DOHH2 (cell line): Measurements from ENCODE around the gene TMEM87B.

ENCODE experiments used
- H3F3A ChIP-seq: fragments of 200-600 bp; sonication (generic), shearing (Covaris generic); 2 replicates; pipeline ENCODE4 v1.6.0; 2016; ENCODE audit warnings: antibody characterized with exemption, mild to moderate bottlenecking; ENCODE audit not compliant: control insufficient read depth, insufficient read depth
- H3K27ac ChIP-seq: fragments of 200-600 bp; sonication (generic); 2 replicates; pipeline ENCODE4 v1.5.1; 2014; ENCODE audit warnings: low read depth, mild to moderate bottlenecking, low read length, moderate library complexity
- H3K27me3 ChIP-seq: fragments of 200-600 bp; sonication (generic); 2 replicates; pipeline ENCODE4 v1.6.1; 2014; ENCODE audit warnings: mild to moderate bottlenecking, low read length, mixed read lengths; ENCODE audit not compliant: control insufficient read depth
- H3K36me3 ChIP-seq: fragments of 200-600 bp; sonication (generic); 2 replicates; pipeline ENCODE4 v1.6.1; 2014; ENCODE audit warnings: mild to moderate bottlenecking, low read length, moderate library complexity, mixed read lengths; ENCODE audit not compliant: control insufficient read depth
- H3K4me1 ChIP-seq: fragments of 200-600 bp; sonication (generic); 2 replicates; pipeline ENCODE4 v1.6.1; 2014; ENCODE audit warnings: mild to moderate bottlenecking, low read length, mixed read lengths; ENCODE audit not compliant: control insufficient read depth
- H3K4me2 ChIP-seq: fragments of 200-600 bp; sonication (generic); 2 replicates; pipeline ENCODE4 v1.6.0; 2014; ENCODE audit warnings: mild to moderate bottlenecking, low read length, moderate library complexity
- H3K4me3 ChIP-seq: fragments of 200-600 bp; sonication (generic); 2 replicates; pipeline ENCODE4 v1.5.1; 2014; ENCODE audit warnings: mild to moderate bottlenecking, low read length, mixed read lengths
- H3K79me2 ChIP-seq: fragments of 200-600 bp; sonication (generic); 2 replicates; pipeline ENCODE4 v1.6.1; 2014; ENCODE audit warnings: mild to moderate bottlenecking, low read length, mixed read lengths; ENCODE audit not compliant: control insufficient read depth
- H3K9me2 ChIP-seq: fragments of 200-600 bp; sonication (generic); replicated peaks from 2 replicates; pipeline ENCODE4 v1.6.1; 2014; ENCODE audit warnings: mild to moderate bottlenecking, low read length, mixed read lengths; ENCODE audit not compliant: control insufficient read depth
- H3K9me3 ChIP-seq: fragments of 200-600 bp; sonication (generic); 2 replicates; pipeline ENCODE4 v1.6.1; 2014; ENCODE audit warnings: antibody characterized with exemption, low read length, mixed read lengths; ENCODE audit not compliant: control insufficient read depth, insufficient read depth
- H4K20me1 ChIP-seq: fragments of 200-600 bp; sonication (generic); 2 replicates; pipeline ENCODE4 v1.6.0; 2014; ENCODE audit warnings: low read depth, mild to moderate bottlenecking, antibody characterized with exemption, low read length, moderate library complexity; ENCODE audit not compliant: control insufficient read depth, insufficient read depth
- CTCF ChIP-seq: fragments of 200-600 bp; sonication (generic); IDR thresholded peaks from one replicate; pipeline ENCODE4 v1.5.1; 2014; ENCODE audit warnings: antibody characterized with exemption, mild to moderate bottlenecking, low read depth, low read length; ENCODE audit not compliant: poor library complexity, severe bottlenecking
- EZH2phosphoT487 ChIP-seq: fragments of 200-600 bp; sonication (generic); IDR thresholded peaks from 2 replicates; pipeline ENCODE4 v1.6.1; 2017; ENCODE audit warnings: borderline replicate concordance, mild to moderate bottlenecking, antibody characterized with exemption, low read length, moderate library complexity, mixed read lengths

Gene TMEM87B

GRCh38 chr2:112161431-112162145 is 106.5 kb downstream of the TMEM87B start:
- Histone ChIP-seq H3K9me2 (no peaks in the 10 kb centered on the region), H3K79me2 (no peaks in the 10 kb centered on the region), H3K4me2 (no peak overlapping the region), H3K4me3 (no peak overlapping the region), H3K4me1 (peaks cover 25% of the 10 kb centered on the region), H3K36me3 (no peaks in the 10 kb centered on the region), H3K27me3 (no peaks in the 10 kb centered on the region), H4K20me1 (no peaks in the 10 kb centered on the region), H3K27ac (no peak overlapping the region), H3K9me3 (no peaks in the 10 kb centered on the region), H3F3A (peaks cover 5% of the 10 kb centered on the region)
- TF ChIP-seq CTCF (no peak), EZH2phosphoT487 (no peak)

- Histone ChIP-seq H3K27ac (no peak overlapping the region), H3K9me2 (no peaks in the 10 kb centered on the region), H3K9me3 (no peaks in the 10 kb centered on the region), H3F3A (peaks cover 5% of the 10 kb centered on the region), H3K36me3 (no peaks in the 10 kb centered on the region), H3K27me3 (no peaks in the 10 kb centered on the region), H3K79me2 (no peaks in the 10 kb centered on the region), H3K4me3 (no peak overlapping the region), H3K4me2 (no peak overlapping the region), H3K4me1 (peaks cover 23% of the 10 kb centered on the region), H4K20me1 (no peaks in the 10 kb centered on the region)
- TF ChIP-seq CTCF (no peak), EZH2phosphoT487 (no peak)
Observed at GRCh38 chr2:112162341-112162740, 107.3 kb downstream of the TMEM87B start.

- TF ChIP-seq EZH2phosphoT487 (no peak), CTCF (no peak)
- H4K20me1 ChIP-seq = no peaks in the 10 kb centered on the region
- peaks cover 5% of the 10 kb centered on the region for H3F3A ChIP-seq
- H3K9me3 ChIP-seq = no peaks in the 10 kb centered on the region
- no peaks in the 10 kb centered on the region for H3K36me3 ChIP-seq
- no peaks in the 10 kb centered on the region for H3K9me2 ChIP-seq
- peaks cover 23% of the 10 kb centered on the region for H3K4me1 ChIP-seq
- H3K27ac ChIP-seq = no peak overlapping the region
- no peaks in the 10 kb centered on the region for H3K79me2 ChIP-seq
- H3K4me2 ChIP-seq = no peak overlapping the region
- H3K4me3 ChIP-seq = no peak overlapping the region
- no peaks in the 10 kb centered on the region for H3K27me3 ChIP-seq
Observed at GRCh38 chr2:112162956-112163355, 107.9 kb downstream of the TMEM87B start.
